ENCODE measurements around the gene SLX4IP.
"Not testable (repeated sequence)": the region's sequence is repeated elsewhere in the genome, so short reads cannot be mapped to it uniquely, and the experiment has no call there.

Gene SLX4IP

GRCh38 chr20:10603971-10604864 is 169.1 kb downstream of the SLX4IP start:
- Mint-ChIP-seq H3K4me1 (ENCODE audit: low read depth) (no peaks in the 10 kb centered on the region), H3K27ac (no peak overlapping the region), H3K4me3 (no peak overlapping the region), H3K27me3 (no peaks in the 10 kb centered on the region), H3K9me3 (ENCODE audit: low read depth) (no peaks in the 10 kb centered on the region), H3K36me3 (peaks cover 29% of the 10 kb centered on the region)

- Mint-ChIP-seq H3K4me3 (no peak overlapping the region), H3K9me3 (ENCODE audit: low read depth) (no peaks in the 10 kb centered on the region), H3K4me1 (ENCODE audit: low read depth) (no peaks in the 10 kb centered on the region), H3K27me3 (no peaks in the 10 kb centered on the region), H3K36me3 (peaks cover 32% of the 10 kb centered on the region), H3K27ac (no peak overlapping the region)
Observed at GRCh38 chr20:10604865-10605440, 169.8 kb downstream of the SLX4IP start.

GRCh38 chr20:10605547-10606195 is 170.6 kb downstream of the SLX4IP start:
- Mint-ChIP-seq H3K4me3 (no peak overlapping the region), H3K4me1 (ENCODE audit: low read depth) (no peaks in the 10 kb centered on the region), H3K9me3 (ENCODE audit: low read depth) (no peaks in the 10 kb centered on the region), H3K27me3 (no peaks in the 10 kb centered on the region), H3K27ac (no peak overlapping the region), H3K36me3 (peaks cover 29% of the 10 kb centered on the region)

- Mint-ChIP-seq H3K27ac (no peak overlapping the region), H3K4me3 (no peak overlapping the region), H3K27me3 (no peaks in the 10 kb centered on the region), H3K4me1 (ENCODE audit: low read depth) (no peaks in the 10 kb centered on the region), H3K36me3 (peaks cover 33% of the 10 kb centered on the region), H3K9me3 (ENCODE audit: low read depth) (no peaks in the 10 kb centered on the region)
Observed at GRCh38 chr20:10609276-10609675, 174.2 kb downstream of the SLX4IP start.

- Mint-ChIP-seq H3K4me3 (no peak overlapping the region), H3K9me3 (ENCODE audit: low read depth) (no peaks in the 10 kb centered on the region), H3K36me3 (peaks cover 37% of the 10 kb centered on the region), H3K4me1 (ENCODE audit: low read depth) (no peaks in the 10 kb centered on the region), H3K27me3 (no peaks in the 10 kb centered on the region), H3K27ac (no peak overlapping the region)
Observed at GRCh38 chr20:10609770-10610169, 174.7 kb downstream of the SLX4IP start.

DNA sequence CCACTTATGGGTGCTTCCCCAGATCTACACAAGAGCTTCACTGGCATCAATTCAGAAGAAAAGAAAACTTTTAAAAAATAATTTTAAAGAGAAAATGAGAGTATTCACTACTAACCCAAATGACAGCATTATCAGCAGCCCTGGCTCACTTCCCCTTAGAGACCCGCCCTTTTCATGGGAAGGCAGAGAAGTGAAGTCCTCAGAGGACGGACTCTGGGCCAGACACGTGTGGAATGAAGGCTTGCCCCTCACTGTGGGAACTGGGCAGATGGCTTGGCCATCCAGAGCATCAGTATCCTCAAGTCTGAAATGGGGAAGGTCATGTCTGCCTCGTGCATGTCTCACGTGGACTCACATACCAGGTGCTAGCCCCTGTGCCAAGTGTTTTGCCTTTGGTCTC is 175.1 kb downstream of the SLX4IP start:
- peaks cover 40% of the 10 kb centered on the region for H3K36me3 Mint-ChIP-seq
- no peaks in the 10 kb centered on the region for H3K27me3 Mint-ChIP-seq
- no peak overlapping the region for H3K4me3 Mint-ChIP-seq
- no peaks in the 10 kb centered on the region for H3K4me1 Mint-ChIP-seq (ENCODE audit: low read depth)
- no peak overlapping the region for H3K27ac Mint-ChIP-seq
- no peaks in the 10 kb centered on the region for H3K9me3 Mint-ChIP-seq (ENCODE audit: low read depth)

- Mint-ChIP-seq H3K27ac (no peak overlapping the region), H3K9me3 (ENCODE audit: low read depth) (no peaks in the 10 kb centered on the region)
Observed at GRCh38 chr20:10611357-10611756, 176.3 kb downstream of the SLX4IP start.

DNA sequence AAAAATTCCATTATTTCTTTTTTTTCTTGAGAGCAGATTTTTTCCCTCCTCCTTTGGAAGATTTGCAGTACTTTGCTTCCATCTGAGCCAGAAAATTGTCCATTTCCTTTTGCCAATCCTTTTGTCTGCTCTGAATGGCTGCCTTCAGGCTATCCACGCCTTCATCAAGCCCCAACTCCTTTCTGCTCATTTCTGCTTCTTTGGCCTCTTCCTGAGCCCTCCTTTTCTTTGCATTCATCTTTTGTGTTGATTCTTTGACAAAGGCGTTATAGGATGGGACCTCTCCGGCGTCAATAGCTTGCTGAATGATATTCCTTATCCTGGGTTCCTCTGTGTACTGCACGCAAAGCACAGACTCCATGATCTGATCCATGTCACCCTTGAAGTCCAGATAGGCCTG is 178.3 kb downstream of the SLX4IP start:
- not testable (repeated sequence) for H3K27ac Mint-ChIP-seq; H3K4me3 Mint-ChIP-seq; H3K27me3 Mint-ChIP-seq; H3K4me1 Mint-ChIP-seq (ENCODE audit: low read depth); H3K9me3 Mint-ChIP-seq (ENCODE audit: low read depth)
- peaks cover 38% of the 10 kb centered on the region for H3K36me3 Mint-ChIP-seq

More at GRCh38 chr20:10611357-10611756, 176.3 kb downstream of the SLX4IP start:
- H3K4me3 Mint-ChIP-seq = no peak overlapping the region
- H3K27me3 Mint-ChIP-seq = no peaks in the 10 kb centered on the region
- H3K4me1 Mint-ChIP-seq (ENCODE audit: low read depth) = no peaks in the 10 kb centered on the region
- peaks cover 42% of the 10 kb centered on the region for H3K36me3 Mint-ChIP-seq

- Mint-ChIP-seq H3K9me3 (ENCODE audit: low read depth) (no peaks in the 10 kb centered on the region), H3K4me3 (no peak overlapping the region), H3K4me1 (ENCODE audit: low read depth) (no peaks in the 10 kb centered on the region), H3K27ac (no peak overlapping the region), H3K36me3 (peaks cover 36% of the 10 kb centered on the region), H3K27me3 (no peaks in the 10 kb centered on the region)
Observed at GRCh38 chr20:10613911-10614310, 178.8 kb downstream of the SLX4IP start.

GRCh38 chr20:10616212-10616611 is 181.1 kb downstream of the SLX4IP start:
- H3K4me1 Mint-ChIP-seq (ENCODE audit: low read depth) = no peaks in the 10 kb centered on the region
- H3K27me3 Mint-ChIP-seq = no peaks in the 10 kb centered on the region
- H3K9me3 Mint-ChIP-seq (ENCODE audit: low read depth) = no peaks in the 10 kb centered on the region
- H3K4me3 Mint-ChIP-seq = no peak overlapping the region
- no peak overlapping the region for H3K27ac Mint-ChIP-seq
- H3K36me3 Mint-ChIP-seq = peaks cover 32% of the 10 kb centered on the region

DNA sequence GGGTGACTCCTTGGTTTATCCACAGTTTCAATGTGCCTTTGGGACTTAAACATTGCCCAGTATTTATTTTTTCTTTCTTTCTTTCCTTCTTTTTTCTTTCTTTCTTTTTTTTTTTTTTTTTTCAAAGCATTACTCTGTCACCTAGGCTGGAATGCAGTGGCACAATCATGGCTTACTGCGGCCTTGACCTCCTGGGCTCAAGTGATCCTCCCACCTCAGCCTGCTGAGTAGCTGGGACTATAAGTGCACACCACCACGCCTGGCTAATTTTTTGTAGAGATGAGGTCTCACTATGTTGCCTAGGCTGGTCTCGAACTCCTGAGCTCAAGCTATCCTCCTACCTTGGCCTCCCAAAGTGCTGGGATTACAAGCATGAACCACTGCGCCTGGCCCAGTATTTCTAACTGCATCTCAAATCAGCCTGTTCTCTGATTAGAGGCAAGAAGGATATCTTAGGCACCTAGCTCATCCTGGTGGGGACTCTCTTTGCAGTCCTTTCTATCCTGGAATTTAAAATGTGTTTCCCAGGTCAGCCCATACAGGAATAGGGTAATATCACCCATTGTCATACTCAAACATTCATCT is 182.5 kb downstream of the SLX4IP start:
- not testable (repeated sequence) for H3K9me3 Mint-ChIP-seq (ENCODE audit: low read depth); H3K4me1 Mint-ChIP-seq (ENCODE audit: low read depth); H3K27ac Mint-ChIP-seq; H3K4me3 Mint-ChIP-seq; H3K27me3 Mint-ChIP-seq
- H3K36me3 Mint-ChIP-seq = peaks cover 40% of the 10 kb centered on the region

DNA sequence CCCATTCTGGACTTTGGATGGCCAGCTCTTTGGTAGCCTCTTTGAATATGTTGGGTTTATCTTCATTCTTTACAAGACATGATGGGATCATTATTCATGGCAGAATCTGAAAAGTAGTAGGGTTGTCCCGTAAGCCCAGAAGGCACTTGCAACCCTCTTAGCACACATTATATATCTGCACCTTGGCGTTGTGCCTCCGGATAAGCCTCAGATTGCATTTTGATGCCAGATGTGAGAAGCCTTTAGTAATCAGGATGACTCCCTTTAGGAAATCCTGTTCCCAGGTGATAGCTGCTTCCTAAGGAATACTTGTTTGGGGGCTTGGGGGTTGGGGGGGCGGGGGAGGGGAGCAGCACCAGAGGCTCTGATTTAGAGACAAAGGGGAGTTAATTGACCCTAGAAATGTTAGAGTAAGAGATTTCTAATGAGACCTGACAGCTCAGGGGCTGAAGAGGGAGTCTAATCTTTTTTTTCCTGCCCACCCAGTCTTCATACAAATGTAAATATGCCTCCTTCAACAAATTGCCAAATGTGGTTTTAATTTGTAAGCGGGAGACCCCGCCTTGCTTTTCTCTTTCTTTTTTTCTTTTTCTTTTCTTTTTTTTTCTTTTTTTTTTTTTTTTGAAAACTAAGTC is 183.6 kb downstream of the SLX4IP start:
- no peak overlapping the region for H3K27ac Mint-ChIP-seq
- H3K9me3 Mint-ChIP-seq (ENCODE audit: low read depth) = no peaks in the 10 kb centered on the region
- H3K4me1 Mint-ChIP-seq (ENCODE audit: low read depth) = no peaks in the 10 kb centered on the region
- H3K27me3 Mint-ChIP-seq = no peaks in the 10 kb centered on the region
- peaks cover 42% of the 10 kb centered on the region for H3K36me3 Mint-ChIP-seq
- no peak overlapping the region for H3K4me3 Mint-ChIP-seq

DNA sequence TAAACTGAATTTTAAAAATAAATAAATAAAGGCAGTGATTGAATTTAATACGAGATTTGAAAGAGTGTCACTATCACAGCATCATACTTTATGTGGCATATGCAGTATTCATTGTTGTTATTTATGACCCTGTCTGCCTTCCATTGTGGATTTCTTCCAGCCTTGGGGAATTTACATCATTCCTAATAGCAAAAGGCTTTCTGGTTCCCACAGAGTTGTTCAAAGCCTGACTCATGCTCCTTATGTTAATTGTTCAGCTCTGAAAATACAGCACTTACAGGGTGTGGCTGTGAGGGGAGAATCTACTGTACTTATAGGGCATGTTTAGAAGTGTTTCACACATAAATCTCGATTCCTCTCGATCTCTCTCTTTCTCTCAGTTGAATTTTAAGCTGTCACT is 184.3 kb downstream of the SLX4IP start:
- Mint-ChIP-seq H3K27ac (no peak overlapping the region), H3K4me1 (ENCODE audit: low read depth) (no peaks in the 10 kb centered on the region), H3K9me3 (ENCODE audit: low read depth) (no peaks in the 10 kb centered on the region), H3K4me3 (no peak overlapping the region), H3K36me3 (peaks cover 40% of the 10 kb centered on the region), H3K27me3 (no peaks in the 10 kb centered on the region)

- H3K27me3 Mint-ChIP-seq = no peaks in the 10 kb centered on the region
- no peak overlapping the region for H3K4me3 Mint-ChIP-seq
- peaks cover 34% of the 10 kb centered on the region for H3K36me3 Mint-ChIP-seq
- H3K27ac Mint-ChIP-seq = no peak overlapping the region
- H3K4me1 Mint-ChIP-seq (ENCODE audit: low read depth) = no peaks in the 10 kb centered on the region
- no peaks in the 10 kb centered on the region for H3K9me3 Mint-ChIP-seq (ENCODE audit: low read depth)
Observed at GRCh38 chr20:10621149-10621548, 186.0 kb downstream of the SLX4IP start.
